Body of pancreas (tissue), 4 donors: ENCODE results near the gene DGKI. TPM values are rescaled to one million over a fixed set of nuclear protein-coding genes. Genes with fewer than 3 reads are reported as not detected.

Source experiments
- ATAC-seq: fragments of 150-250 bp; one replicate; pipeline ENCODE4 v1.9.1; 2016
- DNase-seq, 4 donors: peaks; one replicate each; pipeline ENCODE4 v3.0.0-alpha.2; 2019
- H3K27ac ChIP-seq, 4 donors: fragments of 200-600 bp; sonication (generic); 1 replicate in 3 of 4; 2 replicates in 1 of 4; pipeline versions ENCODE4 v1.5.1 to v1.6.1; 2016 to 2019; ENCODE audit warnings: mild to moderate bottlenecking in 1 of 4, mixed read lengths in 1 of 4, moderate library complexity in 1 of 4
- H3K27me3 ChIP-seq, 2 donors: fragments of 200-600 bp; sonication (generic); one replicate each; pipeline ENCODE4 v1.6.0; 2016; ENCODE audit warnings: mild to moderate bottlenecking in 1 of 2
- H3K36me3 ChIP-seq, 2 donors: fragments of 200-600 bp; sonication (generic); replicated peaks in 1 of 2; 2 replicates each; pipeline ENCODE4 v1.5.1; 2016; ENCODE audit warnings: low read depth in 2 of 2; ENCODE audit not compliant: insufficient read depth in 1 of 2
- H3K4me1 ChIP-seq: fragments of 200-600 bp; sonication (generic); one replicate; pipeline ENCODE4 v1.6.0; 2016
- H3K4me3 ChIP-seq, 2 donors: fragments of 200-600 bp; sonication (generic); 1 replicate in 1 of 2; 2 replicates in 1 of 2; pipeline ENCODE4 v1.5.1; 2016 to 2019
- H3K9me3 ChIP-seq, 3 donors: fragments of 200-600 bp; sonication (generic); 1 replicate in 2 of 3; 2 replicates in 1 of 3; pipeline ENCODE4 v1.5.1; 2016
- CTCF ChIP-seq, 7 experiments: fragments of 450-650 bp in 4 of 7; fragments of 200-600 bp in 3 of 7; sonication (generic) in 3 of 7; IDR thresholded peaks; one replicate each; pipeline ENCODE4 v1.5.1; 2016 to 2019; ENCODE audit warnings: antibody characterized with exemption in 7 of 7
- POLR2A ChIP-seq, 3 donors: fragments of 450-650 bp; IDR thresholded peaks; one replicate each; pipeline ENCODE4 v1.6.1; 2016; ENCODE audit warnings: antibody characterized with exemption in 3 of 3, mild to moderate bottlenecking in 2 of 3
- WGBS, 2 donors: methylation state at CpG; one replicate each; pipeline ENCODE4 v1.1.5; 2017; 5-methylcytosine and 5-hydroxymethylcytosine counted together
- intact Hi-C: fragments of 100-400 bp; cut with DNase I; formaldehyde crosslinking; loops from one replicate; pipeline ENCODE4 v1.15.1; 2023
- total RNA-seq, 2 donors: library from RNA; depleted of rRNA; stranded (reverse); fragments of >200 nt; gene quantifications; one replicate each; pipeline ENCODE4 v1.1.0, GENCODE V29; 2016

Gene DGKI
- total RNA-seq, 2 donors from 2014 or later = 2.6 TPM; not detected in 1

GRCh38 chr7:137523171-137523570 is 323.6 kb downstream of the DGKI start:
- ATAC-seq = no peak
- no peak for DNase-seq
- H3K27me3 ChIP-seq = no peaks in the 10 kb centered on the region
- intact Hi-C loops = no loop called here
- no peaks in the 10 kb centered on the region for H3K36me3 ChIP-seq
- H3K27ac ChIP-seq = no peak overlapping the region
- H3K4me3 ChIP-seq = no peak overlapping the region
- TF ChIP-seq POLR2A (IDR thresholded peaks at IDR 0.05) = no peak
- no peak for TF ChIP-seq CTCF (IDR thresholded peaks at IDR 0.05)
- H3K4me1 ChIP-seq = no peaks in the 10 kb centered on the region
- no peaks in the 10 kb centered on the region for H3K9me3 ChIP-seq

- H3K4me3 ChIP-seq = no peak overlapping the region
- no peaks in the 10 kb centered on the region for H3K36me3 ChIP-seq
- no peak for DNase-seq
- intact Hi-C loops = no loop called here
- H3K27ac ChIP-seq = no peak overlapping the region
- no peaks in the 10 kb centered on the region for H3K9me3 ChIP-seq
- no peaks in the 10 kb centered on the region for H3K4me1 ChIP-seq
- H3K27me3 ChIP-seq = no peaks in the 10 kb centered on the region
- no peak for ATAC-seq
- WGBS, 2 donors = 75% methylated on average over 5 of the region's 5 CpGs
- TF ChIP-seq CTCF (IDR thresholded peaks at IDR 0.05) (no peak), POLR2A (IDR thresholded peaks at IDR 0.05) (no peak)
Observed at GRCh38 chr7:137521451-137521850, 325.3 kb downstream of the DGKI start.

- no peak overlapping the region for H3K27ac ChIP-seq
- WGBS, 2 donors = 75 to 76% methylated on average over 1 of the region's 1 CpG
- H3K4me3 ChIP-seq = no peak overlapping the region
- H3K36me3 ChIP-seq = no peaks in the 10 kb centered on the region
- H3K4me1 ChIP-seq = no peaks in the 10 kb centered on the region
- ATAC-seq = no peak
- intact Hi-C loops = no loop called here
- TF ChIP-seq POLR2A (IDR thresholded peaks at IDR 0.05) (no peak), CTCF (IDR thresholded peaks at IDR 0.05) (no peak)
- H3K9me3 ChIP-seq = no peaks in the 10 kb centered on the region
- no peak for DNase-seq
- no peaks in the 10 kb centered on the region for H3K27me3 ChIP-seq
Observed at GRCh38 chr7:137519947-137520346, 326.8 kb downstream of the DGKI start.

- Histone ChIP-seq H3K27ac (no peak overlapping the region), H3K9me3 (no peaks in the 10 kb centered on the region), H3K27me3 (no peaks in the 10 kb centered on the region), H3K4me3 (no peak overlapping the region), H3K4me1 (no peaks in the 10 kb centered on the region), H3K36me3 (no peaks in the 10 kb centered on the region)
- 15 to 21% methylated on average over 4 of the region's 4 CpGs for WGBS, 2 donors
- intact Hi-C loops = no loop called here
- no peak for ATAC-seq
- TF ChIP-seq CTCF (IDR thresholded peaks at IDR 0.05) (no peak), POLR2A (IDR thresholded peaks at IDR 0.05) (no peak)
- DNase-seq = no peak
Observed at GRCh38 chr7:137519181-137519691, 327.5 kb downstream of the DGKI start.

GRCh38 chr7:137513091-137513490 is 333.7 kb downstream of the DGKI start:
- ATAC-seq = no peak
- Histone ChIP-seq H3K27ac (no peak overlapping the region), H3K36me3 (no peaks in the 10 kb centered on the region), H3K27me3 (no peaks in the 10 kb centered on the region), H3K9me3 (no peaks in the 10 kb centered on the region), H3K4me3 (no peak overlapping the region), H3K4me1 (no peaks in the 10 kb centered on the region)
- no peak for DNase-seq
- TF ChIP-seq POLR2A (IDR thresholded peaks at IDR 0.05) = no peak
- TF ChIP-seq CTCF (IDR thresholded peaks at IDR 0.05) = no peak
- intact Hi-C loops = no loop called here
- 42 to 54% methylated on average over 2 of the region's 2 CpGs for WGBS, 2 donors
